Measurements from ENCODE around the gene DEXI.

GRCh38 chr16:10888320-10888937 is 53.8 kb downstream of the DEXI start:
- TF ChIP-seq CTCF (IDR thresholded peaks at IDR 0.05) = no peak
- no peak for TF ChIP-seq POLR2AphosphoS5 (IDR thresholded peaks at IDR 0.05)
- TF ChIP-seq POLR2A (IDR thresholded peaks at IDR 0.05) = no peak
